Measurements from ENCODE around the gene DPP10.
"Not testable (repeated sequence)": the region's sequence is repeated elsewhere in the genome, so short reads cannot be mapped to it uniquely, and the experiment has no call there.

Gene DPP10

GRCh38 chr2:114962532-114962931 is 520.1 kb downstream of the DPP10 start:
- Histone ChIP-seq H3K36me3 (replicated peaks in 1 of 2; ENCODE audit: control insufficient read depth in 2 of 2, insufficient read depth in 2 of 2, low read length in 2 of 2) (no peaks in the 10 kb centered on the region), H3K4me2 (ENCODE audit: insufficient read depth, low read length, poor library complexity, severe bottlenecking) (no peak overlapping the region), H2BK15ac (ENCODE audit: low read length) (no peak overlapping the region)

DNA sequence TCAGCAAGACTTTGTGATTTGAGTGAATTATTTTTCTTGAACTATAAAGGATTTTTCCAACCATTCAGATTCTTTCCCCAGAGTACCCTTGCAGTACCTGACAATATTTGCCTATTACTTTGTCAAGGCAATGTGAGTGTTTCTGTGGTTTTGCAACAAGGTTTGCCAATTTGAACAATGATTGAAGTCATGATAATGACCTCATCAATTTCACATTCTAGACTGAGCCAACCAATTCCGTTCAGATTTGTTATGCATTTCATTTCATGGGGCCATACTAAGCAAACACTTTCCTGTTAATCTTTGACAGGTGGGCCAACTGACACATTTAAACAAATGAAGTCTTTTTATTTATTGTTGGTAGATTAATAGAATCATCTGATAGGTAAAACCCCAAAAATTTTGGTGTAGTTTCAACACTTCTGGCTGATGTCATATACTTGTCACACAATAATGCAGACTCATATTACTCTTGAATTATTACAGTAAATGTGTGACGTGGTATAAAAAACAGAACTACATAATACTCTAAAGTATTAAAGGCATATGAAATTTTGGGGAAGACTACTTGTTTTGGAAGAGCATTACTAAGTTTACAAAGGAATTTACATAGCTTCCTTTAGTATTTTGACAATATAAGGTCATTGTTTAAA is 526.4 kb downstream of the DPP10 start:
- Histone ChIP-seq H3K18ac (ENCODE audit: low read length) (no peak overlapping the region), H3K4me2 (ENCODE audit: insufficient read depth, low read length, poor library complexity, severe bottlenecking) (no peak overlapping the region)
- no CpG with 5 or more reads among the region's 2 CpGs for WGBS, 2 donors (ENCODE audit: extremely low coverage in 2 of 2, insufficient read length in 2 of 2, insufficient replicate concordance in 1 of 2)

More at GRCh38 chr2:114962532-114962931, 520.1 kb downstream of the DPP10 start:
- no peak overlapping the region for H2AFZ ChIP-seq (ENCODE audit: low read length)
- H3K9me3 ChIP-seq (replicated peaks in 1 of 2; ENCODE audit: control insufficient read depth in 2 of 2, insufficient read depth in 1 of 2, low read depth in 1 of 2, low read length in 2 of 2): no peaks in the 10 kb centered on the region
- H3K4me3 ChIP-seq (ENCODE audit: low read length in 2 of 2): no peak overlapping the region
- H2BK120ac ChIP-seq (ENCODE audit: low read depth, low read length): no peak overlapping the region
- H2BK5ac ChIP-seq (ENCODE audit: low read length): no peak overlapping the region
- no peak overlapping the region for H2BK12ac ChIP-seq (ENCODE audit: low read length)
- H4K91ac ChIP-seq (ENCODE audit: low read depth, low read length, poor library complexity): no peak overlapping the region
- H3K23ac ChIP-seq (ENCODE audit: low read depth, low read length, poor library complexity): no peak overlapping the region
- no CpG with 5 or more reads among the region's 3 CpGs for WGBS, 2 donors (ENCODE audit: extremely low coverage in 2 of 2, insufficient read length in 2 of 2, insufficient replicate concordance in 1 of 2)
- no peak overlapping the region for H3K18ac ChIP-seq (ENCODE audit: low read length)
- H3K9ac ChIP-seq (ENCODE audit: low read depth, low read length, poor library complexity): no peak overlapping the region
- H3K79me1 ChIP-seq (ENCODE audit: low read depth, low read length): no peaks in the 10 kb centered on the region
- no peak for DNase-seq (ENCODE audit: low spot score)
- no peak overlapping the region for H3K14ac ChIP-seq (ENCODE audit: low read length)
- no peak overlapping the region for H4K8ac ChIP-seq (ENCODE audit: low read depth, low read length)
- H3K27me3 ChIP-seq (ENCODE audit: control insufficient read depth in 3 of 3, insufficient read depth in 3 of 3, low read depth in 1 of 3, low read length in 3 of 3): no peaks in the 10 kb centered on the region
- H3K27ac ChIP-seq (replicated peaks; ENCODE audit: low read length): no peak overlapping the region
- no peak overlapping the region for H2AK5ac ChIP-seq (ENCODE audit: low read depth, low read length)
- no peaks in the 10 kb centered on the region for H3K4me1 ChIP-seq (ENCODE audit: control insufficient read depth in 2 of 2, insufficient read depth in 1 of 2, low read depth in 1 of 2, low read length in 2 of 2)
- H3K4ac ChIP-seq (ENCODE audit: low read length): no peak overlapping the region

DNA sequence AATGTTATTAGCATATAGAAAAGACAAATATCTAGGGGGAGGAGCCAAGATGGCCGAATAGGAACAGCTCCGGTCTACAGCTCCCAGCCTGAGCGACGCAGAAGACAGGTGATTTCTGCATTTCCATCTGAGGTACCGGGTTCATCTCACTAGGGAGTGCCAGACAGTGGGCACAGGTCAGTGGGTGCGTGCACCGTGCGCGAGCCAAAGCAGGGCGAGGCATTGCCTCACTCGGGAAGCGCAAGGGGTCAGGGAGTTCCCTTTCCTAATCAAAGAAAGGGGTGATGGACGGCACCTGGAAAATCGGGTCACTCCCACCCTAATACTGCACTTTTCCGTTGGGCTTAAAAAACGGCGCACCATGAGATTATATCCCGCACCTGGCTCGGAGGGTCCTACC is 561.9 kb downstream of the DPP10 start:
- H3K79me1 ChIP-seq (ENCODE audit: low read depth, low read length); H3K9me3 ChIP-seq (replicated peaks in 1 of 2; ENCODE audit: control insufficient read depth in 2 of 2, insufficient read depth in 1 of 2, low read depth in 1 of 2, low read length in 2 of 2); H3K4ac ChIP-seq (ENCODE audit: low read length); H2BK120ac ChIP-seq (ENCODE audit: low read depth, low read length); H3K23ac ChIP-seq (ENCODE audit: low read depth, low read length, poor library complexity); H3K27ac ChIP-seq (replicated peaks; ENCODE audit: low read length); H3K4me3 ChIP-seq (ENCODE audit: low read length in 2 of 2); H3K27me3 ChIP-seq (ENCODE audit: control insufficient read depth in 3 of 3, insufficient read depth in 3 of 3, low read depth in 1 of 3, low read length in 3 of 3); H3K14ac ChIP-seq (ENCODE audit: low read length); H3K9ac ChIP-seq (ENCODE audit: low read depth, low read length, poor library complexity); H3K36me3 ChIP-seq (replicated peaks in 1 of 2; ENCODE audit: control insufficient read depth in 2 of 2, insufficient read depth in 2 of 2, low read length in 2 of 2); H2AFZ ChIP-seq (ENCODE audit: low read length); H3K4me1 ChIP-seq (ENCODE audit: control insufficient read depth in 2 of 2, insufficient read depth in 1 of 2, low read depth in 1 of 2, low read length in 2 of 2); H4K8ac ChIP-seq (ENCODE audit: low read depth, low read length); H4K91ac ChIP-seq (ENCODE audit: low read depth, low read length, poor library complexity); H2BK12ac ChIP-seq (ENCODE audit: low read length); DNase-seq (ENCODE audit: low spot score); H3K18ac ChIP-seq (ENCODE audit: low read length); H2BK15ac ChIP-seq (ENCODE audit: low read length); H2AK5ac ChIP-seq (ENCODE audit: low read depth, low read length); H2BK5ac ChIP-seq (ENCODE audit: low read length); H3K4me2 ChIP-seq (ENCODE audit: insufficient read depth, low read length, poor library complexity, severe bottlenecking): not testable (repeated sequence)
- no CpG with 5 or more reads among the region's 19 CpGs for WGBS, 2 donors (ENCODE audit: extremely low coverage in 2 of 2, insufficient read length in 2 of 2, insufficient replicate concordance in 1 of 2)

More for the DNA sequence above, 526.4 kb downstream of the DPP10 start:
- no peaks in the 10 kb centered on the region for H3K36me3 ChIP-seq (replicated peaks in 1 of 2; ENCODE audit: control insufficient read depth in 2 of 2, insufficient read depth in 2 of 2, low read length in 2 of 2)
- H3K23ac ChIP-seq (ENCODE audit: low read depth, low read length, poor library complexity): no peak overlapping the region
- no peaks in the 10 kb centered on the region for H3K9me3 ChIP-seq (replicated peaks in 1 of 2; ENCODE audit: control insufficient read depth in 2 of 2, insufficient read depth in 1 of 2, low read depth in 1 of 2, low read length in 2 of 2)
- DNase-seq (ENCODE audit: low spot score): no peak
- H2BK5ac ChIP-seq (ENCODE audit: low read length): no peak overlapping the region
- H4K91ac ChIP-seq (ENCODE audit: low read depth, low read length, poor library complexity): no peak overlapping the region
- H3K9ac ChIP-seq (ENCODE audit: low read depth, low read length, poor library complexity): no peak overlapping the region
- H2BK120ac ChIP-seq (ENCODE audit: low read depth, low read length): no peak overlapping the region
- H3K4me3 ChIP-seq (ENCODE audit: low read length in 2 of 2): no peak overlapping the region
- H3K4ac ChIP-seq (ENCODE audit: low read length): no peak overlapping the region
- H3K4me1 ChIP-seq (ENCODE audit: control insufficient read depth in 2 of 2, insufficient read depth in 1 of 2, low read depth in 1 of 2, low read length in 2 of 2): no peaks in the 10 kb centered on the region
- H3K14ac ChIP-seq (ENCODE audit: low read length): no peak overlapping the region
- no peak overlapping the region for H3K27ac ChIP-seq (replicated peaks; ENCODE audit: low read length)
- no peak overlapping the region for H2BK12ac ChIP-seq (ENCODE audit: low read length)
- H3K79me1 ChIP-seq (ENCODE audit: low read depth, low read length): no peaks in the 10 kb centered on the region
- H2BK15ac ChIP-seq (ENCODE audit: low read length): no peak overlapping the region
- H4K8ac ChIP-seq (ENCODE audit: low read depth, low read length): no peak overlapping the region
- H3K27me3 ChIP-seq (ENCODE audit: control insufficient read depth in 3 of 3, insufficient read depth in 3 of 3, low read depth in 1 of 3, low read length in 3 of 3): no peaks in the 10 kb centered on the region
- no peak overlapping the region for H2AK5ac ChIP-seq (ENCODE audit: low read depth, low read length)
- H2AFZ ChIP-seq (ENCODE audit: low read length): no peak overlapping the region

- Histone ChIP-seq H3K23ac (ENCODE audit: low read depth, low read length, poor library complexity) (no peak overlapping the region), H3K9ac (ENCODE audit: low read depth, low read length, poor library complexity) (no peak overlapping the region), H3K14ac (ENCODE audit: low read length) (no peak overlapping the region), H3K27me3 (ENCODE audit: control insufficient read depth in 3 of 3, insufficient read depth in 3 of 3, low read depth in 1 of 3, low read length in 3 of 3) (no peaks in the 10 kb centered on the region), H3K79me1 (ENCODE audit: low read depth, low read length) (no peaks in the 10 kb centered on the region), H2BK120ac (ENCODE audit: low read depth, low read length) (no peak overlapping the region), H3K4ac (ENCODE audit: low read length) (no peak overlapping the region), H3K18ac (ENCODE audit: low read length) (no peak overlapping the region), H3K4me2 (ENCODE audit: insufficient read depth, low read length, poor library complexity, severe bottlenecking) (no peak overlapping the region), H2BK12ac (ENCODE audit: low read length) (no peak overlapping the region), H2BK5ac (ENCODE audit: low read length) (no peak overlapping the region), H3K4me1 (ENCODE audit: control insufficient read depth in 2 of 2, insufficient read depth in 1 of 2, low read depth in 1 of 2, low read length in 2 of 2) (no peaks in the 10 kb centered on the region), H2AK5ac (ENCODE audit: low read depth, low read length) (no peak overlapping the region), H4K8ac (ENCODE audit: low read depth, low read length) (no peak overlapping the region), H3K36me3 (replicated peaks in 1 of 2; ENCODE audit: control insufficient read depth in 2 of 2, insufficient read depth in 2 of 2, low read length in 2 of 2) (no peaks in the 10 kb centered on the region), H2AFZ (ENCODE audit: low read length) (no peak overlapping the region), H4K91ac (ENCODE audit: low read depth, low read length, poor library complexity) (no peak overlapping the region), H3K9me3 (replicated peaks in 1 of 2; ENCODE audit: control insufficient read depth in 2 of 2, insufficient read depth in 1 of 2, low read depth in 1 of 2, low read length in 2 of 2) (no peaks in the 10 kb centered on the region), H3K4me3 (ENCODE audit: low read length in 2 of 2) (no peak overlapping the region), H3K27ac (replicated peaks; ENCODE audit: low read length) (no peak overlapping the region), H2BK15ac (ENCODE audit: low read length) (no peak overlapping the region)
- no peak for DNase-seq (ENCODE audit: low spot score)
- WGBS, 2 donors (ENCODE audit: extremely low coverage in 2 of 2, insufficient read length in 2 of 2, insufficient replicate concordance in 1 of 2): no CpG with 5 or more reads among the region's 4 CpGs
These were observed 569.3 kb downstream of the DPP10 start for GRCh38 chr2:115011721-115012120.
